ENCODE data around the gene SUPT3H. TPM values are rescaled to one million over a fixed set of nuclear protein-coding genes. Genes with fewer than 3 reads are reported as not detected.

SUPT3H gene
- total RNA-seq, 1 donor from 2014 or later = 9.5 TPM

- intact Hi-C loops (cut with micrococcal nuclease) = no loop called here
Observed at GRCh38 chr6:45132059-45132458, 245.7 kb downstream of the SUPT3H start.

GRCh38 chr6:45129051-45129450 is 248.7 kb downstream of the SUPT3H start:
- intact Hi-C loops (cut with micrococcal nuclease) = no loop called here

GRCh38 chr6:45127185-45127584 is 250.5 kb downstream of the SUPT3H start:
- intact Hi-C loops (cut with micrococcal nuclease) = no loop called here

- intact Hi-C loops (cut with micrococcal nuclease) = no loop called here
Observed at GRCh38 chr6:45126033-45126432, 251.7 kb downstream of the SUPT3H start.

GRCh38 chr6:45123023-45123422 is 254.7 kb downstream of the SUPT3H start:
- intact Hi-C loops (cut with micrococcal nuclease) = no loop called here

- intact Hi-C loops (cut with micrococcal nuclease) = loop anchor here (5.0 kb wide), 1 partner anchor 39 kb away; no protein-coding TSS in a partner anchor
Observed at GRCh38 chr6:45118754-45119153, 259.0 kb downstream of the SUPT3H start.

- intact Hi-C loops (cut with micrococcal nuclease) = loop anchor here (5.0 kb wide), 1 partner anchor 40 kb away; no protein-coding TSS in a partner anchor
Observed at GRCh38 chr6:45116714-45117410, 260.9 kb downstream of the SUPT3H start.

GRCh38 chr6:45115696-45116095 is 262.0 kb downstream of the SUPT3H start:
- intact Hi-C loops (cut with micrococcal nuclease) = loop anchor here (5.0 kb wide), 1 partner anchor 42 kb away; no protein-coding TSS in a partner anchor

GRCh38 chr6:45112711-45113110 is 265.0 kb downstream of the SUPT3H start:
- intact Hi-C loops (cut with micrococcal nuclease) = no loop called here

GRCh38 chr6:45109551-45109950 is 268.2 kb downstream of the SUPT3H start:
- intact Hi-C loops (cut with micrococcal nuclease) = no loop called here

- intact Hi-C loops (cut with micrococcal nuclease) = no loop called here
Observed at GRCh38 chr6:45105170-45105820, 272.4 kb downstream of the SUPT3H start.

GRCh38 chr6:45104429-45104828 is 273.3 kb downstream of the SUPT3H start:
- intact Hi-C loops (cut with micrococcal nuclease) = no loop called here

- intact Hi-C loops (cut with micrococcal nuclease) = no loop called here
Observed at GRCh38 chr6:45098256-45098655, 279.5 kb downstream of the SUPT3H start.

- intact Hi-C loops (cut with micrococcal nuclease) = no loop called here
Observed at GRCh38 chr6:45094831-45095230, 282.9 kb downstream of the SUPT3H start.

- intact Hi-C loops (cut with micrococcal nuclease) = no loop called here
Observed at GRCh38 chr6:45092135-45092534, 285.6 kb downstream of the SUPT3H start.

- intact Hi-C loops (cut with micrococcal nuclease) = no loop called here
Observed at GRCh38 chr6:45086360-45087084, 291.2 kb downstream of the SUPT3H start.

- intact Hi-C loops (cut with micrococcal nuclease) = no loop called here
Observed at GRCh38 chr6:45084257-45084656, 293.5 kb downstream of the SUPT3H start.

- intact Hi-C loops (cut with micrococcal nuclease) = no loop called here
Observed at GRCh38 chr6:45082091-45082490, 295.6 kb downstream of the SUPT3H start.

GRCh38 chr6:45081634-45082033 is 296.1 kb downstream of the SUPT3H start:
- intact Hi-C loops (cut with micrococcal nuclease) = no loop called here

- intact Hi-C loops (cut with micrococcal nuclease) = no loop called here
Observed at GRCh38 chr6:45078432-45078831, 299.3 kb downstream of the SUPT3H start.

GRCh38 chr6:45076217-45076930 is 301.4 kb downstream of the SUPT3H start:
- intact Hi-C loops (cut with micrococcal nuclease) = no loop called here
